Coronary artery (tissue), 2 donors: ENCODE measurements around the gene RAP1GDS1.
"Not testable (repeated sequence)": the region's sequence is repeated elsewhere in the genome, so short reads cannot be mapped to it uniquely, and the experiment has no call there.

Source experiments
- DNase-seq: peaks from one replicate; pipeline ENCODE4 v3.0.0-alpha.2; 2017; ENCODE audit warnings: low spot score
- H3K27ac ChIP-seq, 2 donors: fragments of 200-600 bp; sonication (generic); one replicate each; pipeline ENCODE4 v1.5.1; 2016 to 2019
- H3K4me3 ChIP-seq: fragments of 200-600 bp; sonication (generic); 2 replicates; pipeline ENCODE4 v1.5.1; 2016; ENCODE audit warnings: mild to moderate bottlenecking, moderate library complexity
- TF ChIP-seq, protein P1 (sequence below): fragments of 200-600 bp; sonication (generic); IDR thresholded peaks from one replicate; pipeline ENCODE4 v1.5.1; 2019; ENCODE audit warnings: antibody characterized with exemption

RAP1GDS1 gene

DNA sequence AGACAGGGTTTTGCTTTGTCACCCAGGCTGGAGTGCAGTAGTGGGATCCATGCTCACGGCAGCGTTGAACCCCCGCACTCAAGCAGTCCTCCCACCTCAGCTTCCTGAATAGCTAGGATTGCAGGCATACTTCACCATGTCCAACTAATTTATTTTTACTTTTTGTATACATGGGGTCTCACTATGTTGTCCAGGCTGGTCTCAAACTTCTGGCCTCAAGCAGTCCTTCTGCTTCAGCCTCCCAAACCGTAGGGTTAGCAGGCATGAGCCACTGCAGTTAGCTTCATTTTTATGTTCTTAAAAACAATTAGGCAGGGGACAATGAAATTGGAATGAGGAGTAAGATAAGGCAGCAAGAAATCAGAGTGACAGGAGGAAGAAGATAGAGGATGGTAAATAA lies 50.5 kb downstream of the RAP1GDS1 start:
- Histone ChIP-seq H3K4me3 (no peak overlapping the region), H3K27ac (no peak overlapping the region)
- TF ChIP-seq, protein P1, sequence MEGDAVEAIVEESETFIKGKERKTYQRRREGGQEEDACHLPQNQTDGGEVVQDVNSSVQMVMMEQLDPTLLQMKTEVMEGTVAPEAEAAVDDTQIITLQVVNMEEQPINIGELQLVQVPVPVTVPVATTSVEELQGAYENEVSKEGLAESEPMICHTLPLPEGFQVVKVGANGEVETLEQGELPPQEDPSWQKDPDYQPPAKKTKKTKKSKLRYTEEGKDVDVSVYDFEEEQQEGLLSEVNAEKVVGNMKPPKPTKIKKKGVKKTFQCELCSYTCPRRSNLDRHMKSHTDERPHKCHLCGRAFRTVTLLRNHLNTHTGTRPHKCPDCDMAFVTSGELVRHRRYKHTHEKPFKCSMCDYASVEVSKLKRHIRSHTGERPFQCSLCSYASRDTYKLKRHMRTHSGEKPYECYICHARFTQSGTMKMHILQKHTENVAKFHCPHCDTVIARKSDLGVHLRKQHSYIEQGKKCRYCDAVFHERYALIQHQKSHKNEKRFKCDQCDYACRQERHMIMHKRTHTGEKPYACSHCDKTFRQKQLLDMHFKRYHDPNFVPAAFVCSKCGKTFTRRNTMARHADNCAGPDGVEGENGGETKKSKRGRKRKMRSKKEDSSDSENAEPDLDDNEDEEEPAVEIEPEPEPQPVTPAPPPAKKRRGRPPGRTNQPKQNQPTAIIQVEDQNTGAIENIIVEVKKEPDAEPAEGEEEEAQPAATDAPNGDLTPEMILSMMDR: no peak
- DNase-seq: no peak

DNA sequence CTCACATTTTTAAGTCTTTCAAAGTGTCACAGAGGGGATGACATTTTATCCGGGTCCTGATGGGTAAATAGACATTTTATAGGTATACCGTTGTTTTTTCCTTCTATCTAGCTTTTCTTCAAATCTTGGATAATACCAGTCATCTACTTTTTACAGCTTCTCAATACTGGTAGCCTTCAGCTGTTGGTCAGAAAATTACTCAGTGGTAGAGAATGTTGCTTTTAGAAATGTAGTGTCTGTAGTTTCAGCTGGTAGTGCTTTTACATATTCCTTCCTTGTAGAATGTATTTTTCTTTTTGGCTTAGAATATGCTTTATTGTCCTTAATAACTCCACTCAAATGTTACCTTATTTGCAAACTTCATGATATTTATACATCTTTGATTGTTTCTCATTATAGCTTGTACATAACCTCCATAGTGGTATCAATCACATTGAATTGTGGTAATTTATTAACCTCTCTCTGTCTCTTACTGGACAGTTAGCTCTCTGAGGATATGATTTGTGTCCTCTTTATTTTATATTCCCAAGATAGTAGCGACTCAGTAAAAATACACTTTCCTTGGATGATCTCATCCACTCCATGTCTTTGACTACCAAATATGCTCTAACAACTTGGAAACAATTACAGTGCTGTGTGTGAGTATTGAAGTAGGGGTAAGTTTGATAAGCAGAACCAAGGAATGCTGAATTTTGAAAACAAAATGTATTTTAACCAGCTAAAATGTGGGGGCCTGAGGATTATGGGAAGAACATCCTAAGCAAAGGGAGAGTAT lies 53.8 kb downstream of the RAP1GDS1 start:
- Histone ChIP-seq H3K27ac (no peak overlapping the region), H3K4me3 (no peak overlapping the region)
- TF ChIP-seq, protein P1: no peak
- no peak for DNase-seq

DNA sequence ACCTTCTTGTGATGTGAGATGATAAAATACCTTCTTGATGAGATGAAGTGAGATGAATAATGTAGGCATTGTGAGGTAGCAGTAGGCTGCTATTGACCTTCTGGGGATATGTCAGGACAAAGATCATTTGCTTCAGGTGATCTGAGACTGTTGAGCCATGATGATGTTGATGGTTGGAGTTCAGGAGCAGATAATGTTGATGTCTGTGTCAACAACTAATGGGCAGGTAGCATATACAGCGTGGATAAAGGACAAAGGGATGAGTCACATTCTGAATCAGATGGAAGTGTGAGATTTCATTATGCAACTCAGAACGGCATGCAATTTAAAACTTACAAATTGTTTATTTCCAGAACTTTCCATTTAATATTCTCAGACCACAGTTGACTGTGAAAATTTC lies 57.3 kb downstream of the RAP1GDS1 start:
- no peak for DNase-seq
- H3K4me3 ChIP-seq: no peak overlapping the region
- H3K27ac ChIP-seq: no peak overlapping the region
- TF ChIP-seq, protein P1: no peak

DNA sequence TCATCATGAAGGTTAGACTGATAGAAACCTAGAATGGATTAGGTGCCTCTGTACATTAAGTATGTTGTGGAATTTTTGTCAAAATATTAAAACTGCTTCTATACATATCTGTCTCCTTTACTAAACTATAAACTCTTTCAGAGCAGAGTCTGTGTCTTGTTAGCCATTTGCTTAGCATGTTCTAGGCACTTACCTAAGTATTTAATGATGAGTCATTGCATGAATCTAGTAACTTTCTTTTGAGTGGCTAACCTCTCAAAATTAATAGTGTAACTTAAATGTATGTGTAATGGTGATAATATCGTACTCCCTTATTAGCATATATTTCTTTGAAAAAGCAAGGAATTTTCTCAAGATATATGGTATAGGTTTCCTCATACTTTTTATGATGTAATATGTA lies 57.8 kb downstream of the RAP1GDS1 start:
- no peak overlapping the region for H3K4me3 ChIP-seq
- no peak overlapping the region for H3K27ac ChIP-seq
- TF ChIP-seq, protein P1: no peak
- DNase-seq: no peak

DNA sequence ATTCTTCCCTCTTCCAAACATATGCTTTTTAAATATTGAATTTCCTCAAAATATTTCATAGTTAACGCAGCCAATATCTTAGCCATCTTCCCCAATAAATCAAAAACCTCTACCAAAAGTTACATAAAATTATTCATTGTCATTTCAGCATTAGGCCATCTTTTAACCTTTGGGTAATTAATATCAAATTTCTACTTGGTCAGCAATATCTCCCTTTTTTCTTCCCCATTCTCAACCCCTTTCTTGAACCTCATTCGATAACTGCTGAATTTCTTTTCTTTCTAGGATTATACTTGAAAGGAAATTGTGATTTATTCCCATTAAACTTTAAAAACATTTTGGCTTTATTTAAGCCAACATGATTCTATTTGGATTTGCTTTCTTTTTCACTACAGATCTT lies 65.0 kb downstream of the RAP1GDS1 start:
- no peak for DNase-seq
- H3K27ac ChIP-seq: no peak overlapping the region
- no peak overlapping the region for H3K4me3 ChIP-seq
- TF ChIP-seq, protein P1: no peak

DNA sequence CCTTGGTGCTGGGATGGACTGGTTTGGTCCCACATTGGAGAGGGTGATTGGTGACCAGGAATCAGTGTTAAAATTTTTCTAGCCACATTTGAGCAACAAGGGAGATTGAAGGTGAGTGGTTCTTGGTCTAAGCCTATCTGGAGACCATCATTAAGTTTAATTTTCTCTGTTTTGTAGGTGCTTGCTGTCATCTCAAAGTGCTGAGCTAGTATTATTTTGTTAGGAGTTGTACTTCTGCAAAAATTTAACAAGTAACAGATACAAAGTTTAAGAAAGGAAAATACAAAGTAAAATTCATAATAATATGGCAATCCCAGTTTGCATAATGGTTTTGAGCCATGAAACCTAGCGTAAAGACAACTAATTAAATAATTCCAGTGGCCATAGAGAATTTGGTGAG lies 66.5 kb downstream of the RAP1GDS1 start:
- no peak overlapping the region for H3K27ac ChIP-seq
- no peak overlapping the region for H3K4me3 ChIP-seq
- TF ChIP-seq, protein P1: no peak
- DNase-seq: no peak

DNA sequence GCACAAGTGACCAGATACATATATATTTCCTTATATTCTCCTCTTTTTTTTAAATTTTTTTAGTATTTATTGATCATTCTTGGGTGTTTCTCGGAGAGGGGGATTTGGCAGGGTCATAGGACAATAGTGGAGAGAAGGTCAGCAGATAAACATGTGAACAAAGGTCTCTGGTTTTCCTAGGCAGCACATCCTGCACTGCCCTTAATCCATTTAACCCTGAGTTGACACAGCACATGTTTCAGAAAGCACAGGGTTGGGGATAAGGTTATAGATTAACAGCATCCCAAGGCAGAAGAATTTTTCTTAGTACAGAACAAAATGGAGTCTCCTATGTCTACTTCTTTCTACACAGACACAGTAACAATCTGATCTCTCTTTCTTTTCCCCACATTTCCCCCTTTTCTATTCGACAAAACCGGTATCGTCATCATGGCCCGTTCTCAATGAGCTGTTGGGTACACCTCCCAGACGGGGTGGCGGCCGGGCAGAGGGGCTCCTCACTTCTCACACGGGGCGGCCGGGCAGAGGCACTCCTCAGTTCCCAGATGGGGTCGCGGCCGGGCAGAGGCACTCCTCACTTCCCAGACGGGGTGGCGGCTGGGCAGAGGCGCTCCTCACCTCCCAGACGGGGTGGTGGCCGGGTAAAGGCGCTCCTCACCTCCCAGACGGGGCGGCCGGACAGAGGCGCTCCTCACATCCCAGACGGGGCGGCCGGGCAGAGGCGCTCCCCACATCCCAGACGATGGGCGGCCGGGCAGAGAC lies 68.9 kb downstream of the RAP1GDS1 start:
- H3K4me3 ChIP-seq, H3K27ac ChIP-seq, DNase-seq: not testable (repeated sequence)
